H1 (cell line): Measurements from ENCODE around the gene ACAT2. TPM values are rescaled to one million over a fixed set of nuclear protein-coding genes. Genes with fewer than 3 reads are reported as not detected.

Experiments
- CTCF ChIA-PET: fragments of 300-600 bp; sonication (Branson Sonifier 250); formaldehyde crosslinking; loops from one replicate; lab custom pipeline; 2021; ENCODE audit not compliant: partially characterized antibody; lab: Charles Lee
- POLR2A ChIA-PET: fragments of 300-600 bp; sonication (Branson Sonifier 250); formaldehyde crosslinking; loops from one replicate; lab custom pipeline; 2021; ENCODE audit warnings: inconsistent platforms; ENCODE audit not compliant: partially characterized antibody; lab: Charles Lee
- DNase-seq, 2 experiments: peaks; one replicate each; pipeline versions ENCODE4 v3.0.0 to v3.0.0-alpha.2; 2010 to 2022; ENCODE audit warnings: low spot score in 2 of 2, low read depth in 1 of 2, mixed read lengths in 1 of 2
- FAIRE-seq: peaks from 2 replicates; lab custom pipeline; 2011; peaks lifted over from hg19 to GRCh38; lab: Jason Lieb, UNC
- H2AFZ ChIP-seq: 2 replicates; pipeline ENCODE4 v1.8.1; 2012; ENCODE audit warnings: low read length, inconsistent platforms
- H2AK5ac ChIP-seq: 2 replicates; pipeline ENCODE4 v1.6.1; 2013; ENCODE audit warnings: low read depth, low read length
- H2BK120ac ChIP-seq: replicated peaks from 2 replicates; pipeline ENCODE3; 2013; ENCODE audit warnings: low read depth, low read length, inconsistent platforms
- H2BK12ac ChIP-seq: 2 replicates; pipeline ENCODE4 v1.6.1; 2013; ENCODE audit warnings: low read depth, low read length
- H2BK15ac ChIP-seq: 2 replicates; pipeline ENCODE4 v1.6.1; 2013; ENCODE audit warnings: low read length
- H2BK20ac ChIP-seq: 2 replicates; pipeline ENCODE4 v1.6.1; 2013; ENCODE audit warnings: low read length
- H2BK5ac ChIP-seq: 2 replicates; pipeline ENCODE4 v1.6.1; 2013; ENCODE audit warnings: low read depth, low read length
- H3K14ac ChIP-seq: 2 replicates; pipeline ENCODE4 v1.6.1; 2013; ENCODE audit warnings: inconsistent platforms; ENCODE audit not compliant: insufficient read length
- H3K18ac ChIP-seq: 2 replicates; pipeline ENCODE4 v1.6.1; 2013; ENCODE audit warnings: low read length; ENCODE audit errors: extremely low read depth
- H3K23ac ChIP-seq: 2 replicates; pipeline ENCODE4 v1.6.1; 2013; ENCODE audit warnings: inconsistent platforms; ENCODE audit not compliant: insufficient read length
- H3K23me2 ChIP-seq: 2 replicates; pipeline ENCODE4 v1.6.1; 2013; ENCODE audit warnings: low read depth, low read length
- H3K27ac ChIP-seq: 2 replicates; pipeline ENCODE4 v1.6.1; 2011; ENCODE audit warnings: low read depth, low read length, inconsistent platforms
- H3K27me3 ChIP-seq, 4 experiments: replicated peaks in 1 of 4; 1 replicate in 1 of 4; 2 replicates in 3 of 4; pipeline versions ENCODE4 v1.6.1 to v1.8.1; 2011 to 2013; ENCODE audit warnings: low read length in 3 of 4, mild to moderate bottlenecking in 3 of 4, inconsistent platforms in 2 of 4, mixed read lengths in 2 of 4, moderate library complexity in 1 of 4; ENCODE audit not compliant: control insufficient read depth in 3 of 4, insufficient read depth in 3 of 4; ENCODE audit errors: extremely low read depth in 1 of 4
- H3K36me3 ChIP-seq, 4 experiments: 2 replicates each; pipeline versions ENCODE4 v1.6.1 to v1.8.1; 2011 to 2013; ENCODE audit warnings: mild to moderate bottlenecking in 4 of 4, low read length in 3 of 4, moderate library complexity in 2 of 4, control low read depth in 1 of 4, inconsistent platforms in 1 of 4; ENCODE audit not compliant: insufficient read depth in 4 of 4, control insufficient read depth in 2 of 4
- H3K4ac ChIP-seq: replicated peaks from 2 replicates; pipeline ENCODE3; 2013; ENCODE audit warnings: low read length, low read depth, mixed read lengths, inconsistent platforms; ENCODE audit not compliant: insufficient read length
- H3K4me1 ChIP-seq, 4 experiments: replicated peaks in 1 of 4; 1 replicate in 1 of 4; 2 replicates in 3 of 4; pipeline versions ENCODE4 v1.6.1 to v1.8.1; 2011 to 2013; ENCODE audit warnings: low read length in 3 of 4, inconsistent platforms in 2 of 4, mixed read lengths in 1 of 4; ENCODE audit not compliant: insufficient read depth in 4 of 4, control insufficient read depth in 3 of 4
- H3K4me2 ChIP-seq, 2 experiments: 2 replicates each; pipeline versions ENCODE4 v1.6.1 to v1.8.1; 2011 to 2013; ENCODE audit warnings: low read depth in 2 of 2, low read length in 2 of 2, control low read depth in 1 of 2, inconsistent platforms in 1 of 2, mild to moderate bottlenecking in 1 of 2; ENCODE audit not compliant: insufficient read depth in 1 of 2
- H3K4me3 ChIP-seq, 4 experiments: fragments of 200-600, 300-600 bp in 1 of 4; sonication (generic), shearing (Covaris generic), sonication (Bioruptor Twin) in 1 of 4; 2 replicates each; pipeline versions ENCODE4 v1.5.1 to v1.8.1; 2011 to 2016; ENCODE audit warnings: low read length in 4 of 4, low read depth in 3 of 4, control low read depth in 2 of 4, inconsistent platforms in 2 of 4, mild to moderate bottlenecking in 2 of 4, mixed read lengths in 1 of 4, moderate library complexity in 1 of 4; ENCODE audit not compliant: insufficient read depth in 2 of 4; ENCODE audit errors: extremely low read depth in 1 of 4
- H3K56ac ChIP-seq: replicated peaks from 2 replicates; pipeline ENCODE3; 2013; ENCODE audit warnings: low read depth, mild to moderate bottlenecking, mixed read lengths, low read length, inconsistent platforms; ENCODE audit not compliant: insufficient read length
- H3K79me1 ChIP-seq: 2 replicates; pipeline ENCODE4 v1.6.1; 2013; ENCODE audit warnings: low read depth, low read length, control low read depth
- H3K79me2 ChIP-seq, 2 experiments: 2 replicates each; pipeline versions ENCODE4 v1.6.1 to v1.8.1; 2012 to 2013; ENCODE audit warnings: low read length in 2 of 2, mild to moderate bottlenecking in 2 of 2, inconsistent platforms in 1 of 2; ENCODE audit not compliant: insufficient read depth in 2 of 2, control insufficient read depth in 1 of 2
- H3K9ac ChIP-seq, 4 experiments: replicated peaks in 1 of 4; 1 replicate in 1 of 4; 2 replicates in 3 of 4; pipeline versions ENCODE4 v1.6.1 to v1.8.1; 2011 to 2013; ENCODE audit warnings: low read depth in 3 of 4, low read length in 3 of 4, control low read depth in 2 of 4, mild to moderate bottlenecking in 2 of 4, moderate library complexity in 2 of 4, inconsistent platforms in 1 of 4; ENCODE audit errors: extremely low read depth in 1 of 4
- H3K9me3 ChIP-seq, 2 experiments: 2 replicates each; pipeline versions ENCODE4 v1.6.1 to v1.8.1; 2012 to 2013; ENCODE audit warnings: mild to moderate bottlenecking in 2 of 2, moderate library complexity in 2 of 2, control low read depth in 1 of 2, inconsistent platforms in 1 of 2, low read depth in 1 of 2, low read length in 1 of 2, mixed read lengths in 1 of 2; ENCODE audit not compliant: insufficient read depth in 2 of 2
- H4K20me1 ChIP-seq, 2 experiments: replicated peaks in 1 of 2; 2 replicates each; pipeline versions ENCODE3 to v1.8.1; 2011 to 2013; ENCODE audit warnings: inconsistent platforms in 2 of 2, low read length in 2 of 2, mild to moderate bottlenecking in 1 of 2; ENCODE audit not compliant: insufficient read depth in 2 of 2, control insufficient read depth in 1 of 2
- H4K5ac ChIP-seq: 2 replicates; pipeline ENCODE4 v1.6.1; 2013; ENCODE audit warnings: low read length, low read depth, mixed read lengths, inconsistent platforms; ENCODE audit not compliant: insufficient read length
- H4K8ac ChIP-seq: 2 replicates; pipeline ENCODE4 v1.8.0; 2013; ENCODE audit warnings: mild to moderate bottlenecking, moderate library complexity, low read length, inconsistent platforms; ENCODE audit not compliant: insufficient read depth; ENCODE audit errors: extremely low read depth
- H4K91ac ChIP-seq: replicated peaks from 2 replicates; pipeline ENCODE3; 2013; ENCODE audit warnings: low read length, mixed read lengths, inconsistent platforms; ENCODE audit not compliant: insufficient read length
- EGR1 ChIP-seq: IDR thresholded peaks from 2 replicates; pipeline ENCODE4 v1.6.1; 2011; ENCODE audit warnings: low read depth, low read length, borderline replicate concordance
- WGBS, 2 experiments: shearing (Covaris generic) in 1 of 2; methylation state at CpG; one replicate each; pipeline versions ENCODE4 v1.1.6 to v1.1.7; 2013 to 2015; ENCODE audit warnings: low lambda C conversion rate in 2 of 2, mixed read lengths in 2 of 2, inconsistent platforms in 1 of 2, low coverage in 1 of 2, missing lambda C conversion rate in 1 of 2; ENCODE audit not compliant: insufficient replicate concordance in 2 of 2, insufficient coverage in 1 of 2, insufficient read length in 1 of 2; ENCODE audit errors: extremely low coverage in 1 of 2, missing lambda C conversion rate in 1 of 2; 5-methylcytosine and 5-hydroxymethylcytosine counted together
- polyA plus RNA-seq, 7 experiments: library from polyadenylated mRNA; depleted of rRNA in 3 of 7; stranded (reverse) in 5 of 7; unstranded in 2 of 7; fragments of >200 nt in 5 of 7; fragments of 200-250 nt in 2 of 7; gene quantifications; 1 replicate in 5 of 7; 2 replicates in 1 of 7; 4 replicates in 1 of 7; pipeline versions ENCODE4 v1.2.1 to v1.2.3, GENCODE V29; 2011 to 2013; ENCODE audit warnings: missing spikeins in 2 of 7, mixed read lengths in 2 of 7
- total RNA-seq: library from RNA; stranded (reverse); fragmentation: NEBNext Ultra II Directional; extraction: Animal tissue kit (Norgen Biotek cat#: 25700); gene quantifications from 2 replicates; pipeline ENCODE4 v1.2.1, GENCODE V29; 2021

ACAT2 gene
- total and polyA plus RNA-seq, 2 of the 8 experiments (the other 6 are each of a cell fraction or from before 2014, with no cell fraction given) = 61.6 to 166 TPM

DNA sequence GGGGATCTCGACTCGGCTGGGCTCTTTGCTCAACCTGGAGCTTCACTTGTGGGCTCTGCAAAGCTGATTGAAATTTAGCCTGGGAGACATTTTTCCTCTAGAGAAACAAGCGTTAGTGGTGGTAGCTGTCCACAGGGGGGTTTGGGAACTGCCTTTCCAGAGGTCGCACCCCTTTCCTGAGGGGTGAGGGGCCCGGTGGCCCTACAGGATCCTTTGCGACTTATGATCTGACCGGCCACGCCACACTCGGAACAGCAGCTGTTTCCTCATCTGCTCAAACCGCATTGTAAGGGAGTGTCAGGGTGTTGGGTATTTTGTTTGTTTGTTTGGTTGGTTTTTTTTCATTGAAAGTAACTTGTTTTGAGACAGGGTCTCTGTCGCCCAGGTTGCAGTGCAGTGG is 59.3 kb downstream of the ACAT2 start:
- H3K9me3 ChIP-seq = no peaks in the 10 kb centered on the region
- H3K23ac ChIP-seq = no peak overlapping the region
- no peak overlapping the region for H2BK120ac ChIP-seq
- no peak overlapping the region for H2BK20ac ChIP-seq
- no peak overlapping the region for H2BK5ac ChIP-seq
- CTCF ChIA-PET = interaction anchor here (1.0 to 2.1 kb wide), 3 partner anchors 9 to 26 kb away, joined by 3 to 6 read pairs (median 4); no protein-coding TSS in a partner anchor
- no peak overlapping the region for H2BK12ac ChIP-seq
- H4K20me1 ChIP-seq = peaks cover 0 to 2% of the 10 kb centered on the region in 2 experiments
- H4K5ac ChIP-seq = no peak overlapping the region
- H3K18ac ChIP-seq = no peak overlapping the region
- H3K14ac ChIP-seq = no peak overlapping the region
- H3K4me2 ChIP-seq = no peak overlapping the region
- no peak overlapping the region for H4K8ac ChIP-seq
- POLR2A ChIA-PET = interaction anchor here (1.2 kb wide), 1 partner anchor 13 kb away, joined by 3 read pairs; no protein-coding TSS in a partner anchor
- no peaks in the 10 kb centered on the region for H3K27me3 ChIP-seq
- H2AK5ac ChIP-seq = no peak overlapping the region
- TF ChIP-seq EGR1 = no peak
- no peaks in the 10 kb centered on the region for H3K79me1 ChIP-seq
- H2BK15ac ChIP-seq = no peak overlapping the region
- no peak overlapping the region for H3K4ac ChIP-seq
- no peak overlapping the region for H4K91ac ChIP-seq
- no peak overlapping the region for H3K56ac ChIP-seq
- H3K23me2 ChIP-seq = no peaks in the 10 kb centered on the region
- H3K79me2 ChIP-seq = no peaks in the 10 kb centered on the region
- no peaks in the 10 kb centered on the region for H3K36me3 ChIP-seq
- WGBS, 2 experiments = 97% methylated on average over 11 of the region's 11 CpGs; no CpG with 5 or more reads in 1 of the 2 experiments
- no peak for FAIRE-seq
- H2AFZ ChIP-seq = no peak overlapping the region
- peaks cover 0 to 11% (median 5%) of the 10 kb centered on the region in 4 experiments; a peak in 5 of 7 replicates for H3K4me1 ChIP-seq
- H3K4me3 ChIP-seq = no peak overlapping the region
- no peak overlapping the region; the same call in 1 of the 2 replicates for H3K27ac ChIP-seq
- DNase-seq = no peak
- no peak overlapping the region for H3K9ac ChIP-seq
